K562 (cell line): ENCODE results near the gene DNAJC8.

Experiments used
- CHD2 ChIP-seq: IDR thresholded peaks from 2 replicates; pipeline ENCODE4 v1.6.1; 2011; ENCODE audit warnings: low read depth, low read length
- KAT8 ChIP-seq: fragments of 450-650 bp; IDR thresholded peaks from 2 replicates; pipeline ENCODE4 v1.6.1; 2016; ENCODE audit warnings: low read depth, mild to moderate bottlenecking
- MAFK ChIP-seq: IDR thresholded peaks from 2 replicates; pipeline ENCODE4 v1.6.1; 2011; ENCODE audit warnings: low read length, improper control_type of control experiment
- NFYB ChIP-seq: IDR thresholded peaks from 2 replicates; pipeline ENCODE4 v1.6.1; 2011; ENCODE audit warnings: mild to moderate bottlenecking, moderate library complexity; ENCODE audit not compliant: insufficient read length; ENCODE audit errors: extremely low read depth
- PML ChIP-seq: IDR thresholded peaks from 2 replicates; pipeline ENCODE4 v1.6.1; 2012; ENCODE audit warnings: low read length, inconsistent platforms

GRCh38 chr1:28190996-28191645, 41.7 kb downstream of the DNAJC8 start:
- TF ChIP-seq MAFK (no peak), KAT8 (no peak), CHD2 (no peak), NFYB (no peak), PML (no peak)
